Thoracic aorta (tissue), 2 donors: ENCODE data around the gene LEUTX. TPM values are rescaled to one million over a fixed set of nuclear protein-coding genes. Genes with fewer than 3 reads are reported as not detected.

ENCODE experiments used
- ATAC-seq: fragments of 150-250 bp; one replicate; pipeline ENCODE4 v1.8.0; 2017; ENCODE audit warnings: low read depth; ENCODE audit not compliant: insufficient number of reproducible peaks, low FRiP score
- DNase-seq: peaks from one replicate; pipeline ENCODE4 v3.0.0-alpha.2; 2020; ENCODE audit warnings: low spot score
- H3K27ac ChIP-seq, 2 donors: fragments of 200-600 bp; sonication (generic); 1 replicate in 1 of 2; 2 replicates in 1 of 2; pipeline ENCODE4 v1.5.1; 2016; ENCODE audit warnings: mild to moderate bottlenecking in 2 of 2, moderate library complexity in 2 of 2
- H3K27me3 ChIP-seq: fragments of 200-600 bp; sonication (generic); replicated peaks from 2 replicates; pipeline ENCODE4 v1.6.0; 2016; ENCODE audit warnings: mild to moderate bottlenecking; ENCODE audit not compliant: insufficient read depth
- H3K36me3 ChIP-seq: fragments of 200-600 bp; sonication (generic); one replicate; pipeline ENCODE4 v1.5.1; 2016
- H3K4me1 ChIP-seq, 2 donors: fragments of 200-600 bp; sonication (generic); 1 replicate in 1 of 2; 2 replicates in 1 of 2; pipeline versions ENCODE4 v1.5.1 to v1.6.0; 2016; ENCODE audit warnings: low read depth in 2 of 2, mild to moderate bottlenecking in 1 of 2; ENCODE audit not compliant: control insufficient read depth in 1 of 2
- H3K4me3 ChIP-seq: fragments of 200-600 bp; sonication (generic); 2 replicates; pipeline ENCODE4 v1.5.1; 2016; ENCODE audit warnings: mild to moderate bottlenecking
- H3K9me3 ChIP-seq: fragments of 200-600 bp; sonication (generic); 2 replicates; pipeline ENCODE4 v1.5.1; 2016
- CTCF ChIP-seq: fragments of 200-600 bp; sonication (generic); IDR thresholded peaks from one replicate; pipeline ENCODE4 v1.5.1; 2019; ENCODE audit warnings: antibody characterized with exemption
- total RNA-seq, 2 donors: library from RNA; depleted of rRNA; stranded (reverse); fragments of >200 nt; gene quantifications; one replicate each; pipeline versions ENCODE4 v1.1.0 to v1.2.3, GENCODE V29; 2016

LEUTX gene
- total RNA-seq, 2 donors from 2014 or later: not detected

DNA sequence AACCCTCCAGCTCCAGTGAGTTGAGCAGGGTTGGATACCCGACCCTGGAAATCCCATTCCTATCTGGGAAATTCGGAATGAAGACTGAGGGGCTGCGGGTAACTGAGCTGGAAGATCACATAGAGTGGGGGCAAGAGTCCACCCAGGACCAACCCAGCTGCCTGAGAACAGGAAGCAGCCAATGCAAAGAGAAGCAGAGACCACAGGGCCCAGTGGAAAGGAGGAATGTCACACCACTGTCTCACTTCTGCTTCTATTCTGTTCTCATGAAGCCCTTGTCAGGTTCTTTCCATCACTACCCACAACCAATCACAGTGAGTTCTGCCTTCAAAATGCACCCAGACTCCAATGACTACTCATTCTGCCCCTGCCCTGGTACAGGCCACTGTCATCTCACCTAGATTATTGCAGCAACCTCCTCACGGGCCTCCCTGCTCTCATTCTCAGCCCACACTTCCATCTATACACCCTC lies 40.0 kb downstream of the LEUTX start:
- H3K4me1 ChIP-seq: peaks cover 2 to 4% of the 10 kb centered on the region in 2 donors
- ATAC-seq (no peak), DNase-seq (no peak)

GRCh38 chr19:39819786-39820185 lies 41.1 kb downstream of the LEUTX start:
- Histone ChIP-seq H3K4me1 (peaks cover 3 to 10% of the 10 kb centered on the region in 2 donors), H3K4me3 (no peak overlapping the region), H3K9me3 (no peaks in the 10 kb centered on the region), H3K36me3 (no peaks in the 10 kb centered on the region), H3K27me3 (no peaks in the 10 kb centered on the region), H3K27ac (no peak overlapping the region)
- TF ChIP-seq CTCF: no peak
- DNase-seq (no peak), ATAC-seq (no peak)

More for the DNA sequence above, 40.0 kb downstream of the LEUTX start:
- no peaks in the 10 kb centered on the region for H3K9me3 ChIP-seq
- H3K36me3 ChIP-seq: no peaks in the 10 kb centered on the region
- H3K27ac ChIP-seq: no peak overlapping the region
- H3K27me3 ChIP-seq: no peaks in the 10 kb centered on the region
- no peak overlapping the region for H3K4me3 ChIP-seq
- no peak for TF ChIP-seq CTCF

GRCh38 chr19:39820696-39821095 lies 42.0 kb downstream of the LEUTX start:
- Histone ChIP-seq H3K4me3 (no peak overlapping the region), H3K4me1 (peaks cover 3 to 13% of the 10 kb centered on the region in 2 donors), H3K36me3 (peaks cover under 1% of the 10 kb centered on the region), H3K9me3 (no peaks in the 10 kb centered on the region), H3K27me3 (no peaks in the 10 kb centered on the region), H3K27ac (no peak overlapping the region)
- DNase-seq: no peak
- no peak for ATAC-seq
- TF ChIP-seq CTCF: no peak

DNA sequence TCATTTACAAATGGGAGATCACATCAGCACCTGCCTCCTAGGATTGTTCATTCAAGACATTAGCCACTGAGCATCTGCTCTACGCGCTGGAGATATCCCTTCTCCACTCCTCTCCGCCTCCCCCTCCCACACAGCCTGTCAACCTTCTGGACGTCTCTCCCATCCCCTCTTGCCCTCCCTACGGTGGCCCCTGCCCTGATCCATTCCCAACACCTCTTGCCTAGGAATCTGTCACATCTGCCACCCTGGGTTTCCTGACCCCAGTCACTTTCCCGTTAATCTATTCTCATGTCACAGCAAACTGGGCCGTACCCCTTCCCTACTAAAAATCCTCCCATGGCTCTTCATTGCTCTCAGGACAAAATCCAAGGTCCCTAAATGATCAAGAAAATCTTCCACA lies 45.0 kb downstream of the LEUTX start:
- no peaks in the 10 kb centered on the region for H3K9me3 ChIP-seq
- ATAC-seq: no peak
- H3K4me1 ChIP-seq: peaks cover 3 to 13% of the 10 kb centered on the region in 2 donors
- H3K27me3 ChIP-seq: no peaks in the 10 kb centered on the region
- no peak for DNase-seq
- H3K4me3 ChIP-seq: peak overlapping the region; percentile 75
- peaks cover 12% of the 10 kb centered on the region for H3K36me3 ChIP-seq
- H3K27ac ChIP-seq: no peak overlapping the region
- TF ChIP-seq CTCF: no peak

GRCh38 chr19:39824143-39825092 lies 45.8 kb downstream of the LEUTX start:
- Histone ChIP-seq H3K4me3 (peak overlapping the region; percentile 75), H3K4me1 (peaks cover 3 to 13% of the 10 kb centered on the region in 2 donors), H3K36me3 (peaks cover 15% of the 10 kb centered on the region), H3K9me3 (no peaks in the 10 kb centered on the region), H3K27me3 (no peaks in the 10 kb centered on the region), H3K27ac (peak overlapping the region; percentile 38 to 67)
- ATAC-seq: peak; percentile 99
- TF ChIP-seq CTCF: peak; percentile 28
- peak; percentile 85 for DNase-seq
